ENCODE results near the gene ADAMTSL3.

Gene ADAMTSL3

GRCh38 chr15:83816124-83816883 lies 162.4 kb downstream of the ADAMTSL3 start:
- no peak for TF ChIP-seq TARDBP (IDR thresholded peaks at IDR 0.05)
- TF ChIP-seq SUZ12 (IDR thresholded peaks at IDR 0.05): no peak
- DNase-seq (ENCODE audit: extremely low spot score): no peak
- CTCF ChIA-PET: no interaction called here
- POLR2A ChIA-PET: no interaction called here

DNA sequence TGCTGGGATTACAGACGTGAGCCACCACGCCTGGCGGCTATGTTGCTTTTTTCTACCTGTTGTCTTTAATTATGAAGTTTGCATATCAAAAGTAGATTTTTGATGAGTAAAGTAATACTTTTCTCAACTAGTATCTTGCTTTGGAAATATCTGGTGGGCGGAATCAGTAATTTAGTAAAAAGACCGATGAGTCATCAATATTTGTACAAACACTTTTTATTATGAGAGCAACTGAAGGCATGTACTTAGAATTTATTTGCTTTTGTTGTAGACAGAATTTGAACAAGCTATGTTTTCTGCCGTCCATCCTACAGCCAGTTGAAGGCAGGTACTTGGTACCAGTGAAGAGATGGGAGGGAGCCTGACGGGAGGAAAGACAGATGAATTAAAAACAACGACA lies 164.7 kb downstream of the ADAMTSL3 start:
- TF ChIP-seq SP1 (IDR thresholded peaks at IDR 0.05) (no peak), ZNF384 (IDR thresholded peaks at IDR 0.05) (no peak), LEF1 (IDR thresholded peaks at IDR 0.05; ENCODE audit: borderline replicate concordance) (no peak), SUZ12 (IDR thresholded peaks at IDR 0.05) (no peak), FOXM1 (IDR thresholded peaks at IDR 0.05; ENCODE audit: borderline replicate concordance) (no peak), HDGF (IDR thresholded peaks at IDR 0.05; ENCODE audit: borderline replicate concordance) (no peak), NFRKB (IDR thresholded peaks at IDR 0.05) (no peak), FOXK2 (IDR thresholded peaks at IDR 0.05) (no peak), ELF4 (IDR thresholded peaks at IDR 0.05) (no peak), ARNT (IDR thresholded peaks at IDR 0.05) (no peak), FOXA1 (IDR thresholded peaks at IDR 0.05) (no peak)
- TF ChIP-seq, protein P1, sequence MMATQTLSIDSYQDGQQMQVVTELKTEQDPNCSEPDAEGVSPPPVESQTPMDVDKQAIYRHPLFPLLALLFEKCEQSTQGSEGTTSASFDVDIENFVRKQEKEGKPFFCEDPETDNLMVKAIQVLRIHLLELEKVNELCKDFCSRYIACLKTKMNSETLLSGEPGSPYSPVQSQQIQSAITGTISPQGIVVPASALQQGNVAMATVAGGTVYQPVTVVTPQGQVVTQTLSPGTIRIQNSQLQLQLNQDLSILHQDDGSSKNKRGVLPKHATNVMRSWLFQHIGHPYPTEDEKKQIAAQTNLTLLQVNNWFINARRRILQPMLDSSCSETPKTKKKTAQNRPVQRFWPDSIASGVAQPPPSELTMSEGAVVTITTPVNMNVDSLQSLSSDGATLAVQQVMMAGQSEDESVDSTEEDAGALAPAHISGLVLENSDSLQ (IDR thresholded peaks at IDR 0.05): no peak
- no peak for DNase-seq (ENCODE audit: extremely low spot score)

GRCh38 chr15:83830381-83830780 lies 176.5 kb downstream of the ADAMTSL3 start:
- ChIA-PET CTCF (no interaction called here), POLR2A (no interaction called here)
- TF ChIP-seq CTBP1 (IDR thresholded peaks at IDR 0.05; ENCODE audit: borderline replicate concordance): no peak
- DNase-seq (ENCODE audit: extremely low spot score): no peak

More for the DNA sequence above, 164.7 kb downstream of the ADAMTSL3 start:
- CTCF ChIA-PET: no interaction called here
- POLR2A ChIA-PET: no interaction called here

- TF ChIP-seq ELF4 (IDR thresholded peaks at IDR 0.05) (no peak), TARDBP (IDR thresholded peaks at IDR 0.05) (no peak), FOXA1 (IDR thresholded peaks at IDR 0.05) (no peak), L3MBTL2 (conservative IDR thresholded peaks at IDR 0.05) (no peak), HDGF (IDR thresholded peaks at IDR 0.05; ENCODE audit: borderline replicate concordance) (no peak), FOXM1 (IDR thresholded peaks at IDR 0.05; ENCODE audit: borderline replicate concordance) (no peak), SP1 (IDR thresholded peaks at IDR 0.05) (no peak), LEF1 (IDR thresholded peaks at IDR 0.05; ENCODE audit: borderline replicate concordance) (no peak)
- CTCF ChIA-PET: no interaction called here
- POLR2A ChIA-PET: no interaction called here
Measured at GRCh38 chr15:83833569-83833968, 179.6 kb downstream of the ADAMTSL3 start.

GRCh38 chr15:83835479-83835878 lies 181.6 kb downstream of the ADAMTSL3 start:
- ChIA-PET CTCF (no interaction called here), POLR2A (no interaction called here)
- no peak for TF ChIP-seq FOXM1 (IDR thresholded peaks at IDR 0.05; ENCODE audit: borderline replicate concordance)
- no peak for TF ChIP-seq BHLHE40 (IDR thresholded peaks at IDR 0.05; ENCODE audit: borderline replicate concordance)
- no peak for TF ChIP-seq TARDBP (IDR thresholded peaks at IDR 0.05)
- no peak for TF ChIP-seq SP1 (IDR thresholded peaks at IDR 0.05)
- TF ChIP-seq ELF4 (IDR thresholded peaks at IDR 0.05): no peak
- no peak for TF ChIP-seq ZNF384 (IDR thresholded peaks at IDR 0.05)
- TF ChIP-seq L3MBTL2 (conservative IDR thresholded peaks at IDR 0.05): no peak
- TF ChIP-seq HDGF (IDR thresholded peaks at IDR 0.05; ENCODE audit: borderline replicate concordance): no peak
- TF ChIP-seq LEF1 (IDR thresholded peaks at IDR 0.05; ENCODE audit: borderline replicate concordance): no peak
- TF ChIP-seq, protein P1 (IDR thresholded peaks at IDR 0.05): no peak
- TF ChIP-seq FOXA1 (IDR thresholded peaks at IDR 0.05): no peak
- TF ChIP-seq CTBP1 (IDR thresholded peaks at IDR 0.05; ENCODE audit: borderline replicate concordance): no peak
- no peak for TF ChIP-seq FOXK2 (IDR thresholded peaks at IDR 0.05)
- TF ChIP-seq NFRKB (IDR thresholded peaks at IDR 0.05): no peak
- no peak for DNase-seq (ENCODE audit: extremely low spot score)

More at GRCh38 chr15:83833569-83833968, 179.6 kb downstream of the ADAMTSL3 start:
- DNase-seq (ENCODE audit: extremely low spot score): no peak

DNA sequence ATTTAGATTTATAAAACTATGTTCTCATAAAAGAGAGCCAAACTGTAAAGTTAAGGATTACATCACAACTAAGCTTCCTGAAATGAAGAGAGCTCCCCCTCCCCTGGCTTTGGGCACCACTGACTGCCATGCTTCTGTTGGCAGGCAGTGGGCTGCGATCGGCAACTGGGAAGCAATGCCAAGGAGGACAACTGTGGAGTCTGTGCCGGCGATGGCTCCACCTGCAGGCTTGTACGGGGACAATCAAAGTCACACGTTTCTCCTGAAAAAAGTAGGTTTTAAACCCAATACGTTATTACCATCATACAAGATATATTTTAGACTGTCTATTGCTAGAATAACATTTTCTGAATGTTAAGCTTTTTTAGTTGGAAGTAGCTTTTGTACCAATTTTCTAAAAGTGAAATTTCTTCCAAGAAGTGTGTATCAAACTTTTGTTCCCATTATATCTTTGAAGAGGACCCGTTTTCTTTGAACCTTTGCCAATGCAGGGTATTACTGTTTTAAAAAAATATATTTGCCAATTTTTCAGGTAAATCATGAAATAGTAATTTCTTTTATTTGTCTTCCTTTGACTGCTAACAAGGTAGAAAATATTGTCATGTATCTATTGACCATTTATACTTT lies 184.1 kb downstream of the ADAMTSL3 start:
- no peak for TF ChIP-seq FOXM1 (IDR thresholded peaks at IDR 0.05; ENCODE audit: borderline replicate concordance)
- TF ChIP-seq FOXA1 (IDR thresholded peaks at IDR 0.05): no peak
- TF ChIP-seq, protein P1 (IDR thresholded peaks at IDR 0.05): no peak
- no peak for TF ChIP-seq BHLHE40 (IDR thresholded peaks at IDR 0.05; ENCODE audit: borderline replicate concordance)
- no peak for TF ChIP-seq ARNT (IDR thresholded peaks at IDR 0.05)
- no peak for TF ChIP-seq ELF4 (IDR thresholded peaks at IDR 0.05)
- TF ChIP-seq NFRKB (IDR thresholded peaks at IDR 0.05): no peak
- no peak for TF ChIP-seq CTBP1 (IDR thresholded peaks at IDR 0.05; ENCODE audit: borderline replicate concordance)
- ChIA-PET POLR2A (no interaction called here), CTCF (interaction anchor here (0.7 to 1.5 kb wide), 8 partner anchors 9 to 399 kb away, joined by 3 to 6 read pairs (median 3); no protein-coding TSS in a partner anchor)
- DNase-seq (ENCODE audit: extremely low spot score): peak; percentile 75

Data from HEK293T (cell line).